HCT116 (cell line): ENCODE data around the gene AKAP4. TPM values are rescaled to one million over a fixed set of nuclear protein-coding genes. Genes with fewer than 3 reads are reported as not detected.

ENCODE experiments used
- ATAC-seq: fragments of 200-7000 bp; cut with Tn5 transposase; 2 replicates; pipeline ENCODE4 v1.9.1; 2020; ENCODE audit warnings: mild to moderate bottlenecking, moderate library complexity
- BruUV-seq: library from RNA; stranded (reverse); fragments of 400-500 nt; replicated peaks from 2 replicates; lab custom pipeline; 2021; lab: Mats Ljungman, UMichigan
- CTCF ChIA-PET: fragments of 300-600 bp; sonication (Branson Sonifier 250); formaldehyde crosslinking; loops from one replicate; lab custom pipeline; 2021; ENCODE audit warnings: antibody characterized with exemption; lab: Charles Lee
- POLR2A ChIA-PET: fragments of 300-600, 350-600 bp; sonication (Branson Sonifier 250); formaldehyde crosslinking; loops from one replicate; lab custom pipeline; 2021; ENCODE audit warnings: antibody characterized with exemption; lab: Charles Lee
- RAD21 ChIA-PET, 2 experiments: fragments of 300-600 bp; sonication (Branson Sonifier 250); formaldehyde crosslinking; loops; one replicate each; lab custom pipeline; 2023; ENCODE audit warnings: low total read pairs in 2 of 2; ENCODE audit not compliant: uncharacterized antibody in 2 of 2, unreplicated experiment in 2 of 2, low non-redundant PET in 1 of 2; lab: Charles Lee
- DNase-seq: peaks from one replicate; pipeline ENCODE4 v3.0.0-alpha.2; 2010; ENCODE audit warnings: low read depth, low spot score
- H2AFZ ChIP-seq: fragments of 200-600 bp; shearing (Covaris generic), sonication (generic); 2 replicates; pipeline ENCODE4 v1.6.1; 2017; ENCODE audit warnings: low read depth, mixed run types, mixed read lengths, antibody characterized with exemption, low read length; ENCODE audit not compliant: poor library complexity, severe bottlenecking
- H3K27ac ChIP-seq: 2 replicates; pipeline ENCODE4 v1.5.1; 2012; ENCODE audit warnings: low read depth, low read length
- H3K27me3 ChIP-seq: fragments of 200-600 bp; sonication (generic); 2 replicates; pipeline ENCODE4 v1.6.1; 2016; ENCODE audit warnings: mixed run types, low read length, mixed read lengths; ENCODE audit not compliant: insufficient read depth
- H3K36me3 ChIP-seq, 2 experiments: fragments of 200-500 bp in 1 of 2; fragments of 200-600 bp in 1 of 2; sonication (Bioruptor generic) in 1 of 2; sonication (generic) in 1 of 2; 2 replicates each; pipeline versions ENCODE4 v1.5.1 to v1.6.1; 2014 to 2016; ENCODE audit warnings: low read length in 2 of 2, inconsistent platforms in 1 of 2, mixed read lengths in 1 of 2, mixed run types in 1 of 2; ENCODE audit not compliant: insufficient read depth in 2 of 2, control insufficient read depth in 1 of 2
- H3K4me1 ChIP-seq, 2 experiments: fragments of 200-600 bp in 1 of 2; sonication (generic) in 1 of 2; 2 replicates each; pipeline versions ENCODE4 v1.5.1 to v1.6.1; 2012 to 2017; ENCODE audit warnings: low read length in 2 of 2, inconsistent platforms in 1 of 2, mild to moderate bottlenecking in 1 of 2, mixed read lengths in 1 of 2, mixed run types in 1 of 2, moderate library complexity in 1 of 2; ENCODE audit not compliant: insufficient read depth in 2 of 2, control insufficient read depth in 1 of 2
- H3K4me2 ChIP-seq: fragments of 200-600 bp; sonication (generic); 2 replicates; pipeline ENCODE4 v1.6.1; 2017; ENCODE audit warnings: mixed run types, low read length, mixed read lengths
- H3K4me3 ChIP-seq, 2 experiments: fragments of 200-600 bp in 1 of 2; sonication (generic) in 1 of 2; replicated peaks in 1 of 2; 2 replicates each; pipeline ENCODE4 v1.5.1; 2011 to 2016; ENCODE audit warnings: low read length in 2 of 2, control low read depth in 1 of 2, low read depth in 1 of 2, mild to moderate bottlenecking in 1 of 2, mixed read lengths in 1 of 2, mixed run types in 1 of 2
- H3K79me2 ChIP-seq: fragments of 200-600 bp; sonication (generic); 2 replicates; pipeline ENCODE4 v1.6.1; 2017; ENCODE audit warnings: mild to moderate bottlenecking, mixed run types, low read length, moderate library complexity, mixed read lengths; ENCODE audit not compliant: insufficient read depth
- H3K9ac ChIP-seq: fragments of 200-600 bp; sonication (generic); 2 replicates; pipeline ENCODE4 v1.6.1; 2016; ENCODE audit warnings: low read length, mixed read lengths
- H3K9me2 ChIP-seq: fragments of 200-600 bp; sonication (generic), shearing (Covaris generic); 2 replicates; pipeline ENCODE4 v1.6.1; 2017; ENCODE audit warnings: mixed run types, mild to moderate bottlenecking, moderate library complexity; ENCODE audit not compliant: insufficient read depth
- H3K9me3 ChIP-seq, 2 experiments: fragments of 200-500 bp in 1 of 2; fragments of 200-600 bp in 1 of 2; sonication (Bioruptor generic) in 1 of 2; sonication (generic) in 1 of 2; 2 replicates each; pipeline ENCODE4 v1.6.1; 2014 to 2017; ENCODE audit warnings: low read length in 2 of 2, mixed read lengths in 2 of 2, inconsistent platforms in 1 of 2, low read depth in 1 of 2, mild to moderate bottlenecking in 1 of 2, mixed run types in 1 of 2, moderate library complexity in 1 of 2; ENCODE audit not compliant: control insufficient read depth in 1 of 2, insufficient read depth in 1 of 2
- H4K20me1 ChIP-seq: fragments of 200-600 bp; sonication (generic), shearing (Covaris generic); 2 replicates; pipeline ENCODE4 v1.6.1; 2017; ENCODE audit warnings: mixed run types, mild to moderate bottlenecking, moderate library complexity; ENCODE audit not compliant: insufficient read depth
- ATF3 ChIP-seq: IDR thresholded peaks from 2 replicates; pipeline ENCODE4 v1.6.1; 2012
- CBX3 ChIP-seq: IDR thresholded peaks from 2 replicates; pipeline ENCODE4 v1.6.1; 2012; ENCODE audit warnings: low read depth
- CEBPB ChIP-seq: IDR thresholded peaks from 2 replicates; pipeline ENCODE4 v1.6.1; 2012; ENCODE audit warnings: low read depth
- CTCF ChIP-seq, 3 experiments: fragments of 200-600 bp in 1 of 3; sonication (generic) in 1 of 3; IDR thresholded peaks in 2 of 3; conservative IDR thresholded peaks in 1 of 3; 2 replicates each; pipeline ENCODE4 v1.5.1; 2012 to 2017; ENCODE audit warnings: low read depth in 2 of 3, low read length in 2 of 3, antibody characterized with exemption in 1 of 3, borderline replicate concordance in 1 of 3, control low read depth in 1 of 3, mild to moderate bottlenecking in 1 of 3, mixed read lengths in 1 of 3, mixed run types in 1 of 3, moderate library complexity in 1 of 3; ENCODE audit not compliant: insufficient read depth in 1 of 3
- EGR1 ChIP-seq: IDR thresholded peaks from 2 replicates; pipeline ENCODE4 v1.6.1; 2012; ENCODE audit warnings: low read depth
- ELF1 ChIP-seq: IDR thresholded peaks from 2 replicates; pipeline ENCODE4 v1.6.1; 2012; ENCODE audit warnings: low read depth, borderline replicate concordance
- EZH2phosphoT487 ChIP-seq: fragments of 200-600 bp; IDR thresholded peaks from 2 replicates; pipeline ENCODE4 v1.6.1; 2018; ENCODE audit warnings: antibody characterized with exemption, borderline replicate concordance
- FOSL1 ChIP-seq: IDR thresholded peaks from 2 replicates; pipeline ENCODE4 v1.6.1; 2012; ENCODE audit warnings: low read depth
- JUND ChIP-seq: IDR thresholded peaks from 2 replicates; pipeline ENCODE4 v1.6.1; 2012
- MAX ChIP-seq: IDR thresholded peaks from 2 replicates; pipeline ENCODE4 v1.6.1; 2012
- POLR2A ChIP-seq: IDR thresholded peaks from 2 replicates; pipeline ENCODE4 v1.7.0; 2011; ENCODE audit warnings: borderline replicate concordance; ENCODE audit not compliant: insufficient read depth, insufficient read length; ENCODE audit errors: extremely low read depth
- POLR2AphosphoS5 ChIP-seq: IDR thresholded peaks from 2 replicates; pipeline ENCODE4 v1.6.1; 2011; ENCODE audit warnings: mild to moderate bottlenecking, low read depth, low read length, moderate library complexity
- TCF7L2 ChIP-seq: IDR thresholded peaks from 2 replicates; pipeline ENCODE4 v1.7.0; 2011; ENCODE audit warnings: borderline replicate concordance, inconsistent platforms; ENCODE audit not compliant: insufficient read depth, insufficient read length; ENCODE audit errors: extremely low read depth
- ZNF274 ChIP-seq: fragments of 200-500 bp; sonication (Bioruptor generic); IDR thresholded peaks from 2 replicates; pipeline ENCODE4 v1.6.1; 2014; ENCODE audit warnings: mild to moderate bottlenecking, low read depth, low read length, inconsistent platforms
- intact Hi-C: fragments of 100-400 bp; cut with micrococcal nuclease; formaldehyde crosslinking; loops from 2 replicates; pipeline ENCODE4 v1.10.0; 2022
- total RNA-seq: library from RNA; stranded (reverse); gene quantifications from one replicate; pipeline ENCODE4 v1.2.1, GENCODE V29; 2021; ENCODE audit not compliant: unreplicated experiment

The AKAP4 gene
- total RNA-seq, 1 experiment from 2014 or later, result not detected

GRCh38 chrX:50206753-50207152 is 5.9 kb upstream of the AKAP4 start:
- DNase-seq, result no peak
- ChIA-PET CTCF (no interaction called here), RAD21 (no interaction called here)
- no peaks in the 10 kb centered on the region for H3K36me3 ChIP-seq
- peaks cover 8 to 23% of the 10 kb centered on the region in 2 experiments; a peak in 3 of 4 replicates for H3K4me1 ChIP-seq
- TF ChIP-seq CTCF (IDR thresholded peaks at IDR 0.05 in 2 of 3, conservative IDR thresholded peaks at IDR 0.05 in 1 of 3; ENCODE audit: borderline replicate concordance in 1 of 3, insufficient read depth in 1 of 3, low read depth in 2 of 3, low read length in 2 of 3) (0 out of 6 replicates have a peak, but pooled peaks of 1 of the 3 experiments have one; percentile 6), JUND (no peak)
- TF ChIP-seq, all 23 proteins: peak for 1
- H3K79me2 ChIP-seq, result no peaks in the 10 kb centered on the region
- no peaks in the 10 kb centered on the region for H4K20me1 ChIP-seq
- intact Hi-C loops, result no loop called here
- no peak overlapping the region for H3K27ac ChIP-seq
- ATAC-seq, result no peak
- H3K9me3 ChIP-seq, result no peaks in the 10 kb centered on the region
- POLR2A ChIA-PET, result interaction anchor here (0.6 kb wide), 1 partner anchor 204 kb away, joined by 3 read pairs; no protein-coding TSS in a partner anchor
- H2AFZ ChIP-seq, result no peak overlapping the region
- no peaks in the 10 kb centered on the region for H3K27me3 ChIP-seq
- no peak overlapping the region for H3K4me3 ChIP-seq
- H3K4me2 ChIP-seq, result no peak overlapping the region
- no TSS peak for BruUV-seq
- no peak overlapping the region for H3K9ac ChIP-seq
- no peaks in the 10 kb centered on the region for H3K9me2 ChIP-seq

GRCh38 chrX:50204364-50204899 is 3.6 kb upstream of the AKAP4 start, which contains the start of gene CCNB3:
TSS of gene CCNB3 (plus strand) at chrX:50204765. CDS start at chrX:50285164, 80,399 bp downstream.
- peaks cover 8 to 20% of the 10 kb centered on the region in 2 experiments; a peak in 3 of 4 replicates for H3K4me1 ChIP-seq
- peak; percentile 54 for DNase-seq
- H3K36me3 ChIP-seq, result no peaks in the 10 kb centered on the region
- ChIA-PET CTCF (interaction anchor here (0.6 to 1.5 kb wide), 4 partner anchors 23 to 375 kb away, joined by 3 to 4 read pairs (median 3); no protein-coding TSS in a partner anchor), POLR2A (interaction anchor here (0.7 to 1.2 kb wide), 3 partner anchors 8 to 241 kb away, joined by 3 read pairs; no protein-coding TSS in a partner anchor), RAD21 (no interaction called here)
- peak within 1 kb of the TSS; percentile 47 for H3K9ac ChIP-seq
- peak within 1 kb of the TSS; percentile 26 for H2AFZ ChIP-seq
- no peaks in the 10 kb centered on the region for H3K9me3 ChIP-seq
- H4K20me1 ChIP-seq, result no peaks in the 10 kb centered on the region
- intact Hi-C loops, result no loop called here
- peak within 1 kb of the TSS; percentile 31 to 50 for H3K4me3 ChIP-seq
- no peaks in the 10 kb centered on the region for H3K27me3 ChIP-seq
- peak within 1 kb of the TSS; percentile 69 for H3K4me2 ChIP-seq
- no peaks in the 10 kb centered on the region for H3K9me2 ChIP-seq
- no peaks in the 10 kb centered on the region for H3K79me2 ChIP-seq
- no TSS peak for BruUV-seq
- ATAC-seq, result peak; percentile 86
- H3K27ac ChIP-seq, result peak within 1 kb of the TSS; percentile 38; the same call in 1 of the 2 replicates
- no peak for TF ChIP-seq TCF7L2
- TF ChIP-seq POLR2AphosphoS5, result peak; percentile 84
- peak; percentile 49 for TF ChIP-seq POLR2A
- no peak for TF ChIP-seq CBX3
- peak; percentile 57 for TF ChIP-seq MAX
- TF ChIP-seq ELF1, result no peak; the same call in 1 of the 2 replicates
- TF ChIP-seq ZNF274, result no peak
- TF ChIP-seq CEBPB, result no peak
- TF ChIP-seq FOSL1, result no peak; the same call in 1 of the 2 replicates
- TF ChIP-seq ATF3, result no peak
- no peak for TF ChIP-seq EZH2phosphoT487
- TF ChIP-seq EGR1, result no peak
